Measurements from ENCODE around the gene PCNA. TPM values are rescaled to one million over a fixed set of nuclear protein-coding genes. Genes with fewer than 3 reads are reported as not detected.

PCNA gene
- polyA plus RNA-seq, 2 of the 4 experiments (the other 2 are of a cell fraction): 445 to 450 TPM

GRCh38 chr20:5161536-5162164 is 41.9 kb upstream of the PCNA start:
- H3K4me3 ChIP-seq: no peak overlapping the region
- no peak for DNase-seq (ENCODE audit: low read depth in 1 of 2, low spot score in 1 of 2)
- 94% methylated on average over 6 of the region's 6 CpGs for WGBS (ENCODE audit: missing lambda C conversion rate)
- no peak for FAIRE-seq
- no peak for ATAC-seq
- ChIA-PET CTCF (interaction anchor here (0.8 to 1.7 kb wide), 6 partner anchors 8 to 44 kb away, joined by 3 to 7 read pairs (median 4); partner anchors contain the start of gene CDS2), POLR2A (no interaction called here)
- H3K9me3 ChIP-seq: no peaks in the 10 kb centered on the region
- H3K4me2 ChIP-seq: no peak overlapping the region
- H3K27ac ChIP-seq: peak overlapping the region in 1 of 2 experiments; percentile 28; a peak in 2 of 6 replicates
- peaks cover 12% of the 10 kb centered on the region for H3K4me1 ChIP-seq
- TF ChIP-seq E2F6 (IDR thresholded peaks at IDR 0.05; ENCODE audit: borderline replicate concordance, low read depth): no peak
- TF ChIP-seq JUN (IDR thresholded peaks at IDR 0.05): no peak
- no peak for TF ChIP-seq SMC3 (IDR thresholded peaks at IDR 0.05)
- TF ChIP-seq NFE2L2 (conservative IDR thresholded peaks at IDR 0.05; ENCODE audit: low read length): no peak
- TF ChIP-seq, protein P1, sequence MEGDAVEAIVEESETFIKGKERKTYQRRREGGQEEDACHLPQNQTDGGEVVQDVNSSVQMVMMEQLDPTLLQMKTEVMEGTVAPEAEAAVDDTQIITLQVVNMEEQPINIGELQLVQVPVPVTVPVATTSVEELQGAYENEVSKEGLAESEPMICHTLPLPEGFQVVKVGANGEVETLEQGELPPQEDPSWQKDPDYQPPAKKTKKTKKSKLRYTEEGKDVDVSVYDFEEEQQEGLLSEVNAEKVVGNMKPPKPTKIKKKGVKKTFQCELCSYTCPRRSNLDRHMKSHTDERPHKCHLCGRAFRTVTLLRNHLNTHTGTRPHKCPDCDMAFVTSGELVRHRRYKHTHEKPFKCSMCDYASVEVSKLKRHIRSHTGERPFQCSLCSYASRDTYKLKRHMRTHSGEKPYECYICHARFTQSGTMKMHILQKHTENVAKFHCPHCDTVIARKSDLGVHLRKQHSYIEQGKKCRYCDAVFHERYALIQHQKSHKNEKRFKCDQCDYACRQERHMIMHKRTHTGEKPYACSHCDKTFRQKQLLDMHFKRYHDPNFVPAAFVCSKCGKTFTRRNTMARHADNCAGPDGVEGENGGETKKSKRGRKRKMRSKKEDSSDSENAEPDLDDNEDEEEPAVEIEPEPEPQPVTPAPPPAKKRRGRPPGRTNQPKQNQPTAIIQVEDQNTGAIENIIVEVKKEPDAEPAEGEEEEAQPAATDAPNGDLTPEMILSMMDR (IDR thresholded peaks at IDR 0.05): no peak
- TF ChIP-seq CHD4 (IDR thresholded peaks at IDR 0.05; ENCODE audit: borderline replicate concordance): no peak

DNA sequence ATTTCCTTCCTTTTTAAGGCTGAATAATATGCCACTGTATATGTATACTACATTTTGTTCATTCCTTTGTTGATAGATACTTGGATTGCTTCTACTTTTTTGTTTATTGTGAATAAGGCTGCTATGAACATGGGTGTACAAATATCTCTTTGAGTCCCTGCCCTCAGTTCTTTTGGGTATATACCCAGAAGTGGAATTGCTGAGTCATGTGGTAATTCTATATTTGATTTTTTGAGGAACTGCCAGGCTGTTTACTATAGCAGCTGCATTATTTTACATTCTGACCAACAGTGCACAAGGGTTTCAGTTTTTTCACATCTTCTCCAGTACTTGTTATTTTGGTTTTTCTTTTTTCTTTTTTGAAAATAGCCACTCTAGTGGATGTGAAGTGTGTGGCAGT is 41.1 kb upstream of the PCNA start:
- Histone ChIP-seq H3K4me1 (peaks cover 19% of the 10 kb centered on the region), H3K9me3 (no peaks in the 10 kb centered on the region), H3K27ac (peak overlapping the region; percentile 28 to 32; a peak in 5 of 6 replicates), H3K4me3 (no peak overlapping the region), H3K4me2 (peak overlapping the region; percentile 8; the same call in 1 of the 3 replicates)
- DNase-seq (ENCODE audit: low read depth in 1 of 2, low spot score in 1 of 2): no peak
- peak; percentile 84 for FAIRE-seq
- ATAC-seq: no peak
- POLR2A ChIA-PET: no interaction called here
- CTCF ChIA-PET: interaction anchor here (0.8 to 1.7 kb wide), 4 partner anchors 9 to 44 kb away, joined by 3 to 4 read pairs (median 3); partner anchors contain the start of gene CDS2
- TF ChIP-seq HMGXB4 (CRISPR knock-in tag; IDR thresholded peaks at IDR 0.05; ENCODE audit: borderline replicate concordance) (no peak), MAFK (IDR thresholded peaks at IDR 0.05; ENCODE audit: partially characterized antibody) (peak; percentile 95), FOSB (CRISPR knock-in tag; IDR thresholded peaks at IDR 0.05) (no peak), ZFP36 (IDR thresholded peaks at IDR 0.05; ENCODE audit: borderline replicate concordance, partially characterized antibody) (no peak), FOXS1 (CRISPR knock-in tag; IDR thresholded peaks at IDR 0.05) (no peak), RNF2 (IDR thresholded peaks at IDR 0.05; ENCODE audit: borderline replicate concordance, low read depth) (no peak), RCOR1 (IDR thresholded peaks at IDR 0.05; ENCODE audit: low read depth, low read length) (no peak), NFE2L2 (conservative IDR thresholded peaks at IDR 0.05; ENCODE audit: low read length) (peak; percentile 84)
- TF ChIP-seq, protein P2, sequence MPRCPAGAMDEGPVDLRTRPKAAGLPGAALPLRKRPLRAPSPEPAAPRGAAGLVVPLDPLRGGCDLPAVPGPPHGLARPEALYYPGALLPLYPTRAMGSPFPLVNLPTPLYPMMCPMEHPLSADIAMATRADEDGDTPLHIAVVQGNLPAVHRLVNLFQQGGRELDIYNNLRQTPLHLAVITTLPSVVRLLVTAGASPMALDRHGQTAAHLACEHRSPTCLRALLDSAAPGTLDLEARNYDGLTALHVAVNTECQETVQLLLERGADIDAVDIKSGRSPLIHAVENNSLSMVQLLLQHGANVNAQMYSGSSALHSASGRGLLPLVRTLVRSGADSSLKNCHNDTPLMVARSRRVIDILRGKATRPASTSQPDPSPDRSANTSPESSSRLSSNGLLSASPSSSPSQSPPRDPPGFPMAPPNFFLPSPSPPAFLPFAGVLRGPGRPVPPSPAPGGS (IDR thresholded peaks at IDR 0.05): no peak
- TF ChIP-seq, protein P3, sequence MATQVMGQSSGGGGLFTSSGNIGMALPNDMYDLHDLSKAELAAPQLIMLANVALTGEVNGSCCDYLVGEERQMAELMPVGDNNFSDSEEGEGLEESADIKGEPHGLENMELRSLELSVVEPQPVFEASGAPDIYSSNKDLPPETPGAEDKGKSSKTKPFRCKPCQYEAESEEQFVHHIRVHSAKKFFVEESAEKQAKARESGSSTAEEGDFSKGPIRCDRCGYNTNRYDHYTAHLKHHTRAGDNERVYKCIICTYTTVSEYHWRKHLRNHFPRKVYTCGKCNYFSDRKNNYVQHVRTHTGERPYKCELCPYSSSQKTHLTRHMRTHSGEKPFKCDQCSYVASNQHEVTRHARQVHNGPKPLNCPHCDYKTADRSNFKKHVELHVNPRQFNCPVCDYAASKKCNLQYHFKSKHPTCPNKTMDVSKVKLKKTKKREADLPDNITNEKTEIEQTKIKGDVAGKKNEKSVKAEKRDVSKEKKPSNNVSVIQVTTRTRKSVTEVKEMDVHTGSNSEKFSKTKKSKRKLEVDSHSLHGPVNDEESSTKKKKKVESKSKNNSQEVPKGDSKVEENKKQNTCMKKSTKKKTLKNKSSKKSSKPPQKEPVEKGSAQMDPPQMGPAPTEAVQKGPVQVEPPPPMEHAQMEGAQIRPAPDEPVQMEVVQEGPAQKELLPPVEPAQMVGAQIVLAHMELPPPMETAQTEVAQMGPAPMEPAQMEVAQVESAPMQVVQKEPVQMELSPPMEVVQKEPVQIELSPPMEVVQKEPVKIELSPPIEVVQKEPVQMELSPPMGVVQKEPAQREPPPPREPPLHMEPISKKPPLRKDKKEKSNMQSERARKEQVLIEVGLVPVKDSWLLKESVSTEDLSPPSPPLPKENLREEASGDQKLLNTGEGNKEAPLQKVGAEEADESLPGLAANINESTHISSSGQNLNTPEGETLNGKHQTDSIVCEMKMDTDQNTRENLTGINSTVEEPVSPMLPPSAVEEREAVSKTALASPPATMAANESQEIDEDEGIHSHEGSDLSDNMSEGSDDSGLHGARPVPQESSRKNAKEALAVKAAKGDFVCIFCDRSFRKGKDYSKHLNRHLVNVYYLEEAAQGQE (IDR thresholded peaks at IDR 0.05): no peak
- TF ChIP-seq, protein P1 (IDR thresholded peaks at IDR 0.05): no peak

Measured in A549 (cell line).